Smooth muscle cell (in vitro differentiated cells): ENCODE results near the gene KRTAP4-16. TPM values are rescaled to one million over a fixed set of nuclear protein-coding genes. Genes with fewer than 3 reads are reported as not detected.
A peak's percentile ranks its signal among the peaks of the same experiment; 100 is the strongest.
"Not testable (repeated sequence)": the region's sequence is repeated elsewhere in the genome, so short reads cannot be mapped to it uniquely, and the experiment has no call there.

Source experiments
- DNase-seq: peaks from one replicate; lab custom pipeline; 2025; ENCODE audit not compliant: unreplicated experiment; lab: John Stamatoyannopoulos, UW
- H2AFZ ChIP-seq: fragments of 200-600 bp; sonication (generic); 2 replicates; pipeline ENCODE4 v1.6.0; 2016; ENCODE audit warnings: antibody characterized with exemption, low read depth, mild to moderate bottlenecking
- H3F3A ChIP-seq: fragments of 200-600 bp; sonication (generic); 2 replicates; pipeline ENCODE4 v1.6.0; 2017; ENCODE audit warnings: antibody characterized with exemption, low read depth
- H3K27ac ChIP-seq: fragments of 200-600 bp; sonication (generic); 2 replicates; pipeline ENCODE4 v1.5.1; 2016; ENCODE audit warnings: low read depth, mild to moderate bottlenecking
- H3K27me3 ChIP-seq: fragments of 200-600 bp; sonication (generic); 2 replicates; pipeline ENCODE4 v1.6.1; 2016; ENCODE audit warnings: low read depth, mild to moderate bottlenecking
- H3K36me3 ChIP-seq: fragments of 200-600 bp; sonication (generic); 2 replicates; pipeline ENCODE4 v1.5.1; 2016; ENCODE audit warnings: low read depth
- H3K4me1 ChIP-seq: fragments of 200-600 bp; sonication (generic); 2 replicates; pipeline ENCODE4 v1.5.1; 2016; ENCODE audit warnings: low read depth
- H3K4me2 ChIP-seq: fragments of 200-600 bp; sonication (generic); 2 replicates; pipeline ENCODE4 v1.6.0; 2016; ENCODE audit warnings: mild to moderate bottlenecking
- H3K4me3 ChIP-seq: fragments of 200-600 bp; sonication (generic); 2 replicates; pipeline ENCODE4 v1.5.1; 2016; ENCODE audit warnings: mild to moderate bottlenecking
- H3K79me2 ChIP-seq: fragments of 200-600 bp; sonication (generic); 2 replicates; pipeline ENCODE4 v1.6.0; 2016; ENCODE audit warnings: low read depth, mild to moderate bottlenecking
- H3K9ac ChIP-seq: fragments of 200-600 bp; sonication (generic); 2 replicates; pipeline ENCODE4 v1.6.0; 2016; ENCODE audit warnings: low read depth
- H3K9me3 ChIP-seq: fragments of 200-600 bp; sonication (generic); replicated peaks from 2 replicates; pipeline ENCODE4 v1.5.1; 2016; ENCODE audit warnings: low read depth
- H4K20me1 ChIP-seq: fragments of 200-600 bp; sonication (generic); 2 replicates; pipeline ENCODE4 v1.6.0; 2016; ENCODE audit warnings: low read depth
- CTCF ChIP-seq: fragments of 200-600 bp; sonication (generic); IDR thresholded peaks from 2 replicates; pipeline ENCODE4 v1.5.1; 2017; ENCODE audit warnings: borderline replicate concordance, mild to moderate bottlenecking, antibody characterized with exemption; ENCODE audit not compliant: insufficient read depth, poor library complexity, severe bottlenecking
- WGBS: methylation state at CpG from one replicate; pipeline ENCODE4 v1.1.7; 2016; ENCODE audit warnings: low lambda C conversion rate; 5-methylcytosine and 5-hydroxymethylcytosine counted together
- polyA plus RNA-seq: library from polyadenylated mRNA; unstranded; fragments of >200 nt; fragmentation: Nextera tagmentation; extraction: Ambion mirVana; gene quantifications from 2 replicates; pipeline ENCODE4 v1.2.1, GENCODE V29; 2016
- total RNA-seq: library from RNA; depleted of rRNA; stranded (reverse); fragments of >200 nt; gene quantifications from 2 replicates; pipeline ENCODE4 v1.2.3, GENCODE V29; 2014

The KRTAP4-16 gene
- total and polyA plus RNA-seq, 2 experiments from 2014 or later: not detected

- DNase-seq: no peak
- WGBS: 96% methylated on average over 5 of the region's 5 CpGs
- H3K36me3 ChIP-seq: no peaks in the 10 kb centered on the region
- no peak overlapping the region for H2AFZ ChIP-seq
- no peaks in the 10 kb centered on the region for H3K9me3 ChIP-seq
- no peaks in the 10 kb centered on the region for H3K79me2 ChIP-seq
- no peak overlapping the region for H3K4me3 ChIP-seq
- no peaks in the 10 kb centered on the region for H4K20me1 ChIP-seq
- no peaks in the 10 kb centered on the region for H3K27me3 ChIP-seq
- H3K4me1 ChIP-seq: peaks cover 6% of the 10 kb centered on the region
- no peak for TF ChIP-seq CTCF
- peaks cover 3% of the 10 kb centered on the region for H3F3A ChIP-seq
- H3K27ac ChIP-seq: peak overlapping the region; percentile 63
- peak overlapping the region; percentile 60 for H3K4me2 ChIP-seq
- H3K9ac ChIP-seq: no peak overlapping the region
Observed at GRCh38 chr17:41058741-41059140, 43.3 kb downstream of the KRTAP4-16 start.

- Histone ChIP-seq H3K27ac (no peak overlapping the region), H3F3A (peaks cover 3% of the 10 kb centered on the region), H3K4me2 (no peak overlapping the region), H3K79me2 (no peaks in the 10 kb centered on the region), H3K4me3 (no peak overlapping the region), H3K4me1 (peaks cover 6% of the 10 kb centered on the region), H3K36me3 (no peaks in the 10 kb centered on the region), H3K9ac (no peak overlapping the region), H2AFZ (no peak overlapping the region), H3K9me3 (no peaks in the 10 kb centered on the region), H3K27me3 (no peaks in the 10 kb centered on the region), H4K20me1 (no peaks in the 10 kb centered on the region)
- TF ChIP-seq CTCF: no peak
- 95% methylated on average over 1 of the region's 1 CpG for WGBS
- no peak for DNase-seq
Observed at GRCh38 chr17:41057547-41057946, 44.5 kb downstream of the KRTAP4-16 start.

GRCh38 chr17:41055130-41055529 is 46.9 kb downstream of the KRTAP4-16 start, which contains the start of gene KRTAP2-2:
Gene KRTAP2-2, minus strand, starts transcription at chr17:41055230. Its CDS starts 19 bp downstream, at chr17:41055211.
- not testable (repeated sequence) for H3K4me1 ChIP-seq, H3K79me2 ChIP-seq, H3K27ac ChIP-seq, H3F3A ChIP-seq, H3K4me3 ChIP-seq, H3K27me3 ChIP-seq, H4K20me1 ChIP-seq, H3K36me3 ChIP-seq, H2AFZ ChIP-seq, H3K9me3 ChIP-seq, H3K4me2 ChIP-seq, H3K9ac ChIP-seq, DNase-seq
- WGBS: 87% methylated on average over 1 of the region's 6 CpGs

GRCh38 chr17:41054556-41054955 is 47.5 kb downstream of the KRTAP4-16 start:
- not testable (repeated sequence) for H3K4me2 ChIP-seq, H3K79me2 ChIP-seq, H3K9me3 ChIP-seq, H3K4me1 ChIP-seq, H3F3A ChIP-seq, H3K27ac ChIP-seq, H3K36me3 ChIP-seq, H3K9ac ChIP-seq, H4K20me1 ChIP-seq, DNase-seq, H3K4me3 ChIP-seq, H2AFZ ChIP-seq, H3K27me3 ChIP-seq
- WGBS: 92% methylated on average over 7 of the region's 9 CpGs

GRCh38 chr17:41054025-41054424 is 48.0 kb downstream of the KRTAP4-16 start:
- H3K79me2 ChIP-seq: no peaks in the 10 kb centered on the region
- no peak overlapping the region for H3K4me3 ChIP-seq
- no peak overlapping the region for H3K9ac ChIP-seq
- H2AFZ ChIP-seq: no peak overlapping the region
- no peaks in the 10 kb centered on the region for H3K36me3 ChIP-seq
- no peaks in the 10 kb centered on the region for H3F3A ChIP-seq
- no peaks in the 10 kb centered on the region for H3K27me3 ChIP-seq
- 74% methylated on average over 4 of the region's 4 CpGs for WGBS
- H3K9me3 ChIP-seq: no peaks in the 10 kb centered on the region
- no peaks in the 10 kb centered on the region for H3K4me1 ChIP-seq
- no peak for DNase-seq
- H3K4me2 ChIP-seq: no peak overlapping the region
- H4K20me1 ChIP-seq: no peaks in the 10 kb centered on the region
- no peak for TF ChIP-seq CTCF
- no peak overlapping the region for H3K27ac ChIP-seq
